HG03280 (cell line): Measurements from ENCODE around the gene TRPC1.

ENCODE experiments used
- ATAC-seq: cut with Tn5 transposase; IDR thresholded peaks from one replicate; pipeline ENCODE4 v1.9.1; 2021; ENCODE audit warnings: mild to moderate bottlenecking, moderate library complexity; ENCODE audit not compliant: unreplicated experiment

TRPC1 gene

GRCh38 chr3:142828703-142829305 lies 105.0 kb downstream of the TRPC1 start:
- ATAC-seq: peak; percentile 99

- no peak for ATAC-seq
Measured at GRCh38 chr3:142837526-142837925, 113.7 kb downstream of the TRPC1 start.

GRCh38 chr3:142839831-142840230 lies 116.0 kb downstream of the TRPC1 start:
- no peak for ATAC-seq

- ATAC-seq: peak; percentile 59
Measured at GRCh38 chr3:142844339-142844977, 120.6 kb downstream of the TRPC1 start.

- no peak for ATAC-seq
Measured at GRCh38 chr3:142846779-142847577, 123.1 kb downstream of the TRPC1 start.

GRCh38 chr3:142849148-142849547 lies 125.3 kb downstream of the TRPC1 start:
- no peak for ATAC-seq

- ATAC-seq: no peak
Measured at GRCh38 chr3:142850395-142851023, 126.7 kb downstream of the TRPC1 start.

GRCh38 chr3:142852009-142852408 lies 128.2 kb downstream of the TRPC1 start:
- no peak for ATAC-seq

- ATAC-seq: no peak
Measured at GRCh38 chr3:142853270-142854168, 129.7 kb downstream of the TRPC1 start.

GRCh38 chr3:142857056-142857455 lies 133.2 kb downstream of the TRPC1 start:
- ATAC-seq: no peak
